Measurements from ENCODE around the gene PADI6.

PADI6 gene

DNA sequence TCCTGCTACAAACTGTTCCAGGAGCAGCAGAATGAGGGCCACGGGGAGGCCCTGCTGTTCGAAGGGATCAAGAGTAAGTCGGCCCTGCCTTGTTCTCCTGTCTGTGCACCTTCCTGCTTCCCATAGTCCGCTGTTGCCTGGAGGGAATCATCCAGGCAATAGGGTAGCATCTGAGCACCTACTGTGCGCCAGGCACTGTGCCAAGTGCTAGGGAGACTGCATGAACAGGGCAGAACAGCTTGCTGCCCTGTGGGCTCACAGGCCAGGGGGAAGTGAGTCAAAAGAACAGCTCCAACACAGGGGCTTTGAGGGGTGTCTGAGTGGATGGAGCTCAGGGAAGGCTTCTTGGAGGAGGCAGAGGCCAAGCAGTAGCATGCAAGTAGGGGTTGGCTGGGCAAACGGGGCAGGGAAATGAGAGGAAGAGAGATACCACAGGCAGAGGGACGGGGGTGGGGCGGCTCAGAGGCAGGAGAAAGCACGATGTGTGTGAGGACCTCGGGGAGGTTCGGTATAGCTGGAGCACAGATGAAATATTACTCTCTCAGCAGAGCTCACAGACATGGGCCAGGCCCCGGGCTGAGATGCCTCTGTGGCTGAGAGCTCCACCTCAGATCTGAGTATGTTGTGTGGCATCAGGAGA, 15.5 kb upstream of the PADI6 start:
- no peak for TF ChIP-seq GLIS3 (CRISPR knock-in tag; IDR thresholded peaks at IDR 0.05)
- no peak for TF ChIP-seq ZC3H10 (CRISPR knock-in tag; IDR thresholded peaks at IDR 0.05)
- no peak for TF ChIP-seq PPARA (CRISPR knock-in tag; IDR thresholded peaks at IDR 0.05; ENCODE audit: borderline replicate concordance)
- no peak for TF ChIP-seq RARB (CRISPR knock-in tag; IDR thresholded peaks at IDR 0.05)
- no peak for ATAC-seq

DNA sequence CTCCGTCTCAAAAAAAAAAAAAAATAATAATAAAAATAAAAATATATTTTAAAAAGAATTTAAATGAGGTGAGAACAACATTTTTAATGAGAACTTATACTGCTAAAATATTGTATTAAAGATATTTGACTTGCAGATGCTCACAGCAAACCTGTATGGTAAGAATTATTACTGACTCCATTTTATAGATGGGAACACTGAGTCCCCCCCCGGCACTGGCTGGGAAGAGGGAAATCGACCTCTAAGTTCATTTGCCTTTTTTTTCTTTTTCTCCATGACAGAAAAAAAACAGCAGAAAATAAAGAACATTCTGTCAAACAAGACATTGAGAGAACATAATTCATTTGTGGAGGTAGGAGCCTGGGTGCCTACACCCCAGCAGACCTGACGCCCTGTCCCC, 13.4 kb upstream of the PADI6 start:
- no peak for ATAC-seq
- TF ChIP-seq, protein P1, sequence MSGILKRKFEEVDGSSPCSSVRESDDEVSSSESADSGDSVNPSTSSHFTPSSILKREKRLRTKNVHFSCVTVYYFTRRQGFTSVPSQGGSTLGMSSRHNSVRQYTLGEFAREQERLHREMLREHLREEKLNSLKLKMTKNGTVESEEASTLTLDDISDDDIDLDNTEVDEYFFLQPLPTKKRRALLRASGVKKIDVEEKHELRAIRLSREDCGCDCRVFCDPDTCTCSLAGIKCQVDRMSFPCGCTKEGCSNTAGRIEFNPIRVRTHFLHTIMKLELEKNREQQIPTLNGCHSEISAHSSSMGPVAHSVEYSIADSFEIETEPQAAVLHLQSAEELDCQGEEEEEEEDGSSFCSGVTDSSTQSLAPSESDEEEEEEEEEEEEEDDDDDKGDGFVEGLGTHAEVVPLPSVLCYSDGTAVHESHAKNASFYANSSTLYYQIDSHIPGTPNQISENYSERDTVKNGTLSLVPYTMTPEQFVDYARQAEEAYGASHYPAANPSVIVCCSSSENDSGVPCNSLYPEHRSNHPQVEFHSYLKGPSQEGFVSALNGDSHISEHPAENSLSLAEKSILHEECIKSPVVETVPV (CRISPR knock-in tag; IDR thresholded peaks at IDR 0.05) = no peak

DNA sequence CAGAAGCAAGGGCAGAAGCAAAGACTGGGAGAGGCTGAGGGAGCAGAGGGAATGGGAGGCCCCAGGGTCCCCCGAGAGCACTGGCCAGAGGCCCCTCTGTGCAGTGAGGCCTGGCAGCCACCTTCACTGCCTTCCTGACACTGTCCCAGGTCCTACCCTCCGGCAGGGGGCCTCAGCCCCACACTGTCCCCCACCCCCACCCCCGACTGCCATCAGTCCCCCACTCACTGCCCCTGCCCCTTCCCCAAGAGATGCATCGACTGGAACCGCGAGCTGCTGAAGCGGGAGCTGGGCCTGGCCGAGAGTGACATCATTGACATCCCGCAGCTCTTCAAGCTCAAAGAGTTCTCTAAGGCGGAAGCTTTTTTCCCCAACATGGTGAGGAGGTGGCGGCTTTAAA, 13.0 kb upstream of the PADI6 start:
- no peak for ATAC-seq
- no peak for TF ChIP-seq PPARA (CRISPR knock-in tag; IDR thresholded peaks at IDR 0.05; ENCODE audit: borderline replicate concordance)
- no peak for TF ChIP-seq GLIS3 (CRISPR knock-in tag; IDR thresholded peaks at IDR 0.05)
- no peak for TF ChIP-seq RARB (CRISPR knock-in tag; IDR thresholded peaks at IDR 0.05)
- TF ChIP-seq, protein P2, sequence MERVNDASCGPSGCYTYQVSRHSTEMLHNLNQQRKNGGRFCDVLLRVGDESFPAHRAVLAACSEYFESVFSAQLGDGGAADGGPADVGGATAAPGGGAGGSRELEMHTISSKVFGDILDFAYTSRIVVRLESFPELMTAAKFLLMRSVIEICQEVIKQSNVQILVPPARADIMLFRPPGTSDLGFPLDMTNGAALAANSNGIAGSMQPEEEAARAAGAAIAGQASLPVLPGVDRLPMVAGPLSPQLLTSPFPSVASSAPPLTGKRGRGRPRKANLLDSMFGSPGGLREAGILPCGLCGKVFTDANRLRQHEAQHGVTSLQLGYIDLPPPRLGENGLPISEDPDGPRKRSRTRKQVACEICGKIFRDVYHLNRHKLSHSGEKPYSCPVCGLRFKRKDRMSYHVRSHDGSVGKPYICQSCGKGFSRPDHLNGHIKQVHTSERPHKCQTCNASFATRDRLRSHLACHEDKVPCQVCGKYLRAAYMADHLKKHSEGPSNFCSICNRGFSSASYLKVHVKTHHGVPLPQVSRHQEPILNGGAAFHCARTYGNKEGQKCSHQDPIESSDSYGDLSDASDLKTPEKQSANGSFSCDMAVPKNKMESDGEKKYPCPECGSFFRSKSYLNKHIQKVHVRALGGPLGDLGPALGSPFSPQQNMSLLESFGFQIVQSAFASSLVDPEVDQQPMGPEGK (CRISPR knock-in tag; IDR thresholded peaks at IDR 0.05; ENCODE audit: borderline replicate concordance) = no peak
- TF ChIP-seq ZFP3 (CRISPR knock-in tag; IDR thresholded peaks at IDR 0.05) = no peak
- TF ChIP-seq ZNF565 (CRISPR knock-in tag; conservative IDR thresholded peaks at IDR 0.05; ENCODE audit: low read depth) = no peak
- no peak for TF ChIP-seq ZFP30 (CRISPR knock-in tag; IDR thresholded peaks at IDR 0.05)
- no peak for TF ChIP-seq CSDC2 (CRISPR knock-in tag; IDR thresholded peaks at IDR 0.05)
- TF ChIP-seq ZNF70 (CRISPR knock-in tag; IDR thresholded peaks at IDR 0.05) = no peak
- TF ChIP-seq ISL1 (CRISPR knock-in tag; IDR thresholded peaks at IDR 0.05) = no peak
- no peak for TF ChIP-seq OSR1 (CRISPR knock-in tag; IDR thresholded peaks at IDR 0.05)
- TF ChIP-seq, protein P3, sequence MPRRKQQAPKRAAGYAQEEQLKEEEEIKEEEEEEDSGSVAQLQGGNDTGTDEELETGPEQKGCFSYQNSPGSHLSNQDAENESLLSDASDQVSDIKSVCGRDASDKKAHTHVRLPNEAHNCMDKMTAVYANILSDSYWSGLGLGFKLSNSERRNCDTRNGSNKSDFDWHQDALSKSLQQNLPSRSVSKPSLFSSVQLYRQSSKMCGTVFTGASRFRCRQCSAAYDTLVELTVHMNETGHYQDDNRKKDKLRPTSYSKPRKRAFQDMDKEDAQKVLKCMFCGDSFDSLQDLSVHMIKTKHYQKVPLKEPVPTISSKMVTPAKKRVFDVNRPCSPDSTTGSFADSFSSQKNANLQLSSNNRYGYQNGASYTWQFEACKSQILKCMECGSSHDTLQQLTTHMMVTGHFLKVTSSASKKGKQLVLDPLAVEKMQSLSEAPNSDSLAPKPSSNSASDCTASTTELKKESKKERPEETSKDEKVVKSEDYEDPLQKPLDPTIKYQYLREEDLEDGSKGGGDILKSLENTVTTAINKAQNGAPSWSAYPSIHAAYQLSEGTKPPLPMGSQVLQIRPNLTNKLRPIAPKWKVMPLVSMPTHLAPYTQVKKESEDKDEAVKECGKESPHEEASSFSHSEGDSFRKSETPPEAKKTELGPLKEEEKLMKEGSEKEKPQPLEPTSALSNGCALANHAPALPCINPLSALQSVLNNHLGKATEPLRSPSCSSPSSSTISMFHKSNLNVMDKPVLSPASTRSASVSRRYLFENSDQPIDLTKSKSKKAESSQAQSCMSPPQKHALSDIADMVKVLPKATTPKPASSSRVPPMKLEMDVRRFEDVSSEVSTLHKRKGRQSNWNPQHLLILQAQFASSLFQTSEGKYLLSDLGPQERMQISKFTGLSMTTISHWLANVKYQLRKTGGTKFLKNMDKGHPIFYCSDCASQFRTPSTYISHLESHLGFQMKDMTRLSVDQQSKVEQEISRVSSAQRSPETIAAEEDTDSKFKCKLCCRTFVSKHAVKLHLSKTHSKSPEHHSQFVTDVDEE (CRISPR knock-in tag; IDR thresholded peaks at IDR 0.05) = no peak
- no peak for TF ChIP-seq BACH2 (CRISPR knock-in tag; IDR thresholded peaks at IDR 0.05; ENCODE audit: borderline replicate concordance)
- TF ChIP-seq TOX (CRISPR knock-in tag; IDR thresholded peaks at IDR 0.05; ENCODE audit: borderline replicate concordance) = no peak
- no peak for TF ChIP-seq ZC3H10 (CRISPR knock-in tag; IDR thresholded peaks at IDR 0.05)

DNA sequence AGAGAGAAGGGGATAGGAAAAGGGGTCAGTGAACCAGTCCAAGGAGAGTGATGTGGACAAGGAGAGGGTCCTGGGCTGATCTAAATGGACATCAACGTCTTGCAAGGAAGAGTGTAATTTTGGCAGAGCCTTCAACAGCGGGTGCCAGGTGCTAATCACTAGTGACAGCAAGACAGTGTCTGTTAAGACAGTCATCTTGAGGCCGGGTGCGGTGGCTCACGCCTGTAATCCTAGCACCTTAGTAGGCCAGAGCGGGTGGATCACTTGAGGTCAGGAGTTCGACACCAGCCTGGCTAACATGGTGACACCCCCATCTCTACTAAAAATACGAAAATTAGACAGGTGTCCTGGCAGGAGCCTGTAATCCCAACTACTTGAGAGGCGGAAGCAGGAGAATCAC, 12.2 kb upstream of the PADI6 start:
- no peak for ATAC-seq
- TF ChIP-seq ZC3H10 (CRISPR knock-in tag; IDR thresholded peaks at IDR 0.05) (no peak), GLIS3 (CRISPR knock-in tag; IDR thresholded peaks at IDR 0.05) (no peak), BACH2 (CRISPR knock-in tag; IDR thresholded peaks at IDR 0.05; ENCODE audit: borderline replicate concordance) (no peak), ARNTL (CRISPR knock-in tag; IDR thresholded peaks at IDR 0.05; ENCODE audit: borderline replicate concordance, low read depth) (no peak), PPARA (CRISPR knock-in tag; IDR thresholded peaks at IDR 0.05; ENCODE audit: borderline replicate concordance) (no peak), ZFP30 (CRISPR knock-in tag; IDR thresholded peaks at IDR 0.05) (no peak), TCF4 (CRISPR knock-in tag; IDR thresholded peaks at IDR 0.05; ENCODE audit: borderline replicate concordance) (no peak), SNAI2 (CRISPR knock-in tag; IDR thresholded peaks at IDR 0.05) (no peak), CSDC2 (CRISPR knock-in tag; IDR thresholded peaks at IDR 0.05) (no peak), ESRRG (CRISPR knock-in tag; IDR thresholded peaks at IDR 0.05) (no peak)
- TF ChIP-seq, protein P3 (CRISPR knock-in tag; IDR thresholded peaks at IDR 0.05) = no peak
- TF ChIP-seq, protein P1 (CRISPR knock-in tag; IDR thresholded peaks at IDR 0.05) = no peak
- TF ChIP-seq, protein P4, sequence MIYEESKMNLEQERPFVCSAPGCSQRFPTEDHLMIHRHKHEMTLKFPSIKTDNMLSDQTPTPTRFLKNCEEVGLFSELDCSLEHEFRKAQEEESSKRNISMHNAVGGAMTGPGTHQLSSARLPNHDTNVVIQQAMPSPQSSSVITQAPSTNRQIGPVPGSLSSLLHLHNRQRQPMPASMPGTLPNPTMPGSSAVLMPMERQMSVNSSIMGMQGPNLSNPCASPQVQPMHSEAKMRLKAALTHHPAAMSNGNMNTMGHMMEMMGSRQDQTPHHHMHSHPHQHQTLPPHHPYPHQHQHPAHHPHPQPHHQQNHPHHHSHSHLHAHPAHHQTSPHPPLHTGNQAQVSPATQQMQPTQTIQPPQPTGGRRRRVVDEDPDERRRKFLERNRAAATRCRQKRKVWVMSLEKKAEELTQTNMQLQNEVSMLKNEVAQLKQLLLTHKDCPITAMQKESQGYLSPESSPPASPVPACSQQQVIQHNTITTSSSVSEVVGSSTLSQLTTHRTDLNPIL (CRISPR knock-in tag; IDR thresholded peaks at IDR 0.05; ENCODE audit: low read depth) = no peak
- TF ChIP-seq, protein P2 (CRISPR knock-in tag; IDR thresholded peaks at IDR 0.05; ENCODE audit: borderline replicate concordance) = no peak

Measured in SK-N-SH treated with all-trans-retinoic acid at 6 μM for 48 hours (cell line).